A673 (cell line): ENCODE data around the gene CDYL2. TPM values are rescaled to one million over a fixed set of nuclear protein-coding genes. Genes with fewer than 3 reads are reported as not detected.
"Not testable (repeated sequence)": the region's sequence is repeated elsewhere in the genome, so short reads cannot be mapped to it uniquely, and the experiment has no call there.

Experiments
- BruUV-seq: library from RNA; stranded (reverse); fragments of 400-500 nt; replicated peaks from 2 replicates; lab custom pipeline; 2021; lab: Mats Ljungman, UMichigan
- CTCF ChIA-PET: fragments of 300-600 bp; sonication (Branson Sonifier 250); formaldehyde crosslinking; loops from one replicate; lab custom pipeline; 2022; ENCODE audit warnings: antibody characterized with exemption; lab: Charles Lee
- POLR2A ChIA-PET: fragments of 300-600 bp; sonication (Branson Sonifier 250); formaldehyde crosslinking; loops from one replicate; lab custom pipeline; 2022; ENCODE audit warnings: antibody characterized with exemption; ENCODE audit not compliant: low non-redundant PET; lab: Charles Lee
- DNase-seq: peaks from one replicate; pipeline ENCODE4 v3.0.0-alpha.2; 2015; ENCODE audit warnings: low spot score
- H3K27ac ChIP-seq: fragments of 200-600 bp; sonication (generic); 2 replicates; pipeline ENCODE4 v1.5.1; 2016; ENCODE audit warnings: mixed run types, low read depth, mild to moderate bottlenecking, mixed read lengths, antibody characterized with exemption, low read length; ENCODE audit not compliant: poor library complexity, severe bottlenecking
- H3K27me3 ChIP-seq: fragments of 200-600 bp; sonication (generic); replicated peaks from 2 replicates; pipeline ENCODE4 v1.6.1; 2017; ENCODE audit warnings: mixed run types, low read depth, mild to moderate bottlenecking, mixed read lengths, antibody characterized with exemption, low read length; ENCODE audit not compliant: insufficient read depth, poor library complexity
- H3K36me3 ChIP-seq: fragments of 200-600 bp; sonication (generic); 2 replicates; pipeline ENCODE4 v1.6.1; 2016; ENCODE audit warnings: mixed run types, mild to moderate bottlenecking, mixed read lengths, antibody characterized with exemption, low read length; ENCODE audit not compliant: insufficient read depth, poor library complexity, severe bottlenecking
- H3K4me1 ChIP-seq: fragments of 200-600 bp; sonication (generic); 2 replicates; pipeline ENCODE4 v1.6.1; 2017; ENCODE audit warnings: mixed run types, mild to moderate bottlenecking, mixed read lengths, antibody characterized with exemption, low read length; ENCODE audit not compliant: insufficient read depth, poor library complexity, severe bottlenecking
- H3K4me3 ChIP-seq: fragments of 200-600 bp; sonication (generic); 2 replicates; pipeline ENCODE4 v1.5.1; 2016; ENCODE audit warnings: low read depth, mixed run types, mild to moderate bottlenecking, mixed read lengths, low read length; ENCODE audit not compliant: poor library complexity, severe bottlenecking
- H3K9me3 ChIP-seq: fragments of 200-600 bp; sonication (generic); 2 replicates; pipeline ENCODE4 v1.6.1; 2016; ENCODE audit warnings: mixed run types, low read depth, mild to moderate bottlenecking, mixed read lengths, antibody characterized with exemption, low read length; ENCODE audit not compliant: poor library complexity, severe bottlenecking
- EZH2 ChIP-seq: fragments of 200-600 bp; sonication (generic); IDR thresholded peaks from 2 replicates; pipeline ENCODE4 v1.6.1; 2017; ENCODE audit warnings: borderline replicate concordance, low read depth, mild to moderate bottlenecking, mixed read lengths, antibody characterized with exemption, low read length; ENCODE audit not compliant: poor library complexity, severe bottlenecking
- intact Hi-C: fragments of 100-400 bp; cut with micrococcal nuclease; formaldehyde crosslinking; loops from one replicate; pipeline ENCODE4 v1.10.0; 2022; ENCODE audit not compliant: unreplicated experiment
- total RNA-seq: library from RNA; stranded (reverse); gene quantifications from 2 replicates; pipeline ENCODE4 v1.2.3, GENCODE V29; 2021
- TF ChIP-seq, protein P1 (sequence below): fragments of 300-800, 200-600 bp; sonication (generic); conservative IDR thresholded peaks from 2 replicates; pipeline ENCODE4 v1.5.1; 2017; ENCODE audit warnings: low read depth, mild to moderate bottlenecking, antibody characterized with exemption, low read length, moderate library complexity, mixed read lengths

Gene CDYL2
- total RNA-seq, 1 experiment from 2014 or later = 0.64 TPM

GRCh38 chr16:80816356-80816755 lies 12.0 kb upstream of the CDYL2 start:
- no peaks in the 10 kb centered on the region for H3K9me3 ChIP-seq
- no peak overlapping the region for H3K4me3 ChIP-seq
- intact Hi-C loops = no loop called here
- no peak for DNase-seq
- ChIA-PET CTCF (no interaction called here), POLR2A (no interaction called here)
- H3K4me1 ChIP-seq = no peaks in the 10 kb centered on the region
- BruUV-seq = no TSS peak
- H3K36me3 ChIP-seq = no peaks in the 10 kb centered on the region
- H3K27me3 ChIP-seq = peaks cover 39% of the 10 kb centered on the region
- no peak for TF ChIP-seq EZH2
- TF ChIP-seq, protein P1, sequence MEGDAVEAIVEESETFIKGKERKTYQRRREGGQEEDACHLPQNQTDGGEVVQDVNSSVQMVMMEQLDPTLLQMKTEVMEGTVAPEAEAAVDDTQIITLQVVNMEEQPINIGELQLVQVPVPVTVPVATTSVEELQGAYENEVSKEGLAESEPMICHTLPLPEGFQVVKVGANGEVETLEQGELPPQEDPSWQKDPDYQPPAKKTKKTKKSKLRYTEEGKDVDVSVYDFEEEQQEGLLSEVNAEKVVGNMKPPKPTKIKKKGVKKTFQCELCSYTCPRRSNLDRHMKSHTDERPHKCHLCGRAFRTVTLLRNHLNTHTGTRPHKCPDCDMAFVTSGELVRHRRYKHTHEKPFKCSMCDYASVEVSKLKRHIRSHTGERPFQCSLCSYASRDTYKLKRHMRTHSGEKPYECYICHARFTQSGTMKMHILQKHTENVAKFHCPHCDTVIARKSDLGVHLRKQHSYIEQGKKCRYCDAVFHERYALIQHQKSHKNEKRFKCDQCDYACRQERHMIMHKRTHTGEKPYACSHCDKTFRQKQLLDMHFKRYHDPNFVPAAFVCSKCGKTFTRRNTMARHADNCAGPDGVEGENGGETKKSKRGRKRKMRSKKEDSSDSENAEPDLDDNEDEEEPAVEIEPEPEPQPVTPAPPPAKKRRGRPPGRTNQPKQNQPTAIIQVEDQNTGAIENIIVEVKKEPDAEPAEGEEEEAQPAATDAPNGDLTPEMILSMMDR = no peak
- H3K27ac ChIP-seq = no peak overlapping the region

GRCh38 chr16:80815278-80815677 lies 10.9 kb upstream of the CDYL2 start:
- H3K36me3 ChIP-seq, DNase-seq, intact Hi-C loops, BruUV-seq, H3K4me3 ChIP-seq, H3K9me3 ChIP-seq, POLR2A ChIA-PET, CTCF ChIA-PET, H3K4me1 ChIP-seq, H3K27ac ChIP-seq: not testable (repeated sequence)
- H3K27me3 ChIP-seq = peaks cover 28% of the 10 kb centered on the region

GRCh38 chr16:80812593-80812992 lies 8.2 kb upstream of the CDYL2 start:
- H3K4me1 ChIP-seq = no peaks in the 10 kb centered on the region
- TF ChIP-seq EZH2 = no peak
- TF ChIP-seq, protein P1 = no peak
- intact Hi-C loops = no loop called here
- ChIA-PET POLR2A (no interaction called here), CTCF (no interaction called here)
- H3K27ac ChIP-seq = no peak overlapping the region
- no peaks in the 10 kb centered on the region for H3K9me3 ChIP-seq
- no peak overlapping the region for H3K4me3 ChIP-seq
- DNase-seq = no peak
- no peaks in the 10 kb centered on the region for H3K36me3 ChIP-seq
- peaks cover 12% of the 10 kb centered on the region for H3K27me3 ChIP-seq
- BruUV-seq = no TSS peak

GRCh38 chr16:80809366-80809765 lies 5.0 kb upstream of the CDYL2 start:
- Histone ChIP-seq H3K27me3 (peaks cover 24% of the 10 kb centered on the region), H3K4me1 (no peaks in the 10 kb centered on the region), H3K4me3 (no peak overlapping the region), H3K9me3 (no peaks in the 10 kb centered on the region), H3K36me3 (no peaks in the 10 kb centered on the region), H3K27ac (no peak overlapping the region)
- no peak for DNase-seq
- POLR2A ChIA-PET = no interaction called here
- CTCF ChIA-PET = no interaction called here
- BruUV-seq = no TSS peak
- intact Hi-C loops = no loop called here
- no peak for TF ChIP-seq EZH2
- TF ChIP-seq, protein P1 = no peak
